Placental epithelial cell (primary cell): ENCODE data around the gene CLCNKA. TPM values are rescaled to one million over a fixed set of nuclear protein-coding genes. Genes with fewer than 3 reads are reported as not detected.

Experiments used
- small RNA-seq: library from RNA; depleted of rRNA; stranded (forward); fragments of <200 nt; gene quantifications from one replicate; pipeline ENCODE3, GENCODE V24; 2012
- total RNA-seq: library from RNA; depleted of rRNA; stranded (reverse); fragments of >200 nt; gene quantifications from 2 replicates; pipeline ENCODE4 v1.2.3, GENCODE V29; 2012

Gene CLCNKA
- total RNA-seq, result not detected in 2 replicates

GRCh38 chr1:16021681-16022080, at the start of gene CLCNKA:
Gene CLCNKA (plus strand): TSS chr1:16022036. CDS start chr1:16022620, 584 bp downstream.

GRCh38 chr1:15975805-15976680, 45.8 kb upstream of the CLCNKA start, which contains the start of gene ZBTB17:
Gene ZBTB17 (minus strand): TSS chr1:15976101. CDS start chr1:15948495, 27,606 bp downstream.

DNA sequence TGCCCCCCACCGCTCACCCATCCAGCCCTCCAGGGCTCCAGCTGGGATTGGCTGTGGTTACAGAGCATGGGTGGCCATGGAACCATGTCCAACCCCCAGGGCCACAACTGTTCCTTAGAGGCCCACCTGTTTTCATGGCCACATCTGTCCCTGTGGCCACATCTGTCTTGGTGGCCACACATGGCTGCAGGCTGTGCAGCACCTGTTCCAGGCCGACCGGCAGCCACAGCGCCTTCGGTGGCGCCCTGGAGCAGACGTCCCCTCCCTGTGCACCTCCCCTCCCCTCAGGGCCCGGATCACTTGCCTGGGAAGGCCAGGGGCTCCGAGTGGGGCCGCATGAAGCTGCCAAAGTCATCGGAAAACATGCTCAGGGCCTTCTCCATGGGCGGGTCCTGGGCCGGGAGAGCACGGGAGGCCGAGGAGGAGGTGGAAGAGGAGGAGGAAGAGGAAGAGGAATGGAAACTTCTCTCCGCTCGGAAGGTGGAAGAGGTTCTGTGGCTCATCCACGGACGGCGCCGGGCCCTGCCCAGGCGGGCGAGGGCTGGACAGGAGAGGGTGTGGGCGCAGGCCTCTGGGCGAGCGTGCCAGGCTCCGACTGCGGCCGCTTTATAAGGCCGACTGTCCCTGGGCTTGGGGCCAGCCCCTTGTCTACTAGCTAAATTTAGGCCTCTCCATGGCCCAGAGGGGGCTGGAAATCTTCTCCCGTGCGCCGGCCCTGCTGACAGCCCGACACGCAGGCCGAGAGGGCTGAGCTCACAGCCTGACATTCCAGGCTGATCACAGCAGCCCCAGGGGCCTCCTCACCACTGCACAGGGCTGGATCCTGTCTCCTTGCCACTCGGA, 4.2 kb upstream of the CLCNKA start, which contains the start of gene HSPB7:
Gene HSPB7 (minus strand): TSS at position 583 of the 843 bp plus-strand sequence. CDS start 80 bp downstream, at position 503.

GRCh38 chr1:16043521-16043920, 21.7 kb downstream of the CLCNKA start, which contains the start of gene CLCNKB:
Gene CLCNKB (plus strand): TSS chr1:16043782. CDS start chr1:16044493, 711 bp downstream.

GRCh38 chr1:16073490-16074119, 51.8 kb downstream of the CLCNKA start, which contains the start of gene FAM131C:
Gene FAM131C (minus strand): TSS chr1:16073651. CDS start chr1:16073442, 209 bp downstream.

Small RNA genes lying within 50 kb of the gene (small RNA-seq; reads per million reads assigned to genes)
- gene AL355994.1, result not detected
- not detected for gene AL355994.5

Other genes with a start within 250 kb of the CLCNKA start
- gene UQCRHL, start 214.4 kb upstream of the CLCNKA start, total RNA-seq, result 0.65 and 2.7 TPM in 2 replicates
- 25.1 and 26.1 TPM in 2 replicates for gene SPEN, start 174.3 kb upstream of the CLCNKA start, total RNA-seq
- 28.1 and 31.8 TPM in 2 replicates for gene ZBTB17, start 45.9 kb upstream of the CLCNKA start, total RNA-seq
- not detected in 2 replicates for gene SRARP, start 17.8 kb upstream of the CLCNKA start, total RNA-seq
- 0.22 TPM in 1 of 2 replicates, not detected in the other for gene HSPB7, start 4.0 kb upstream of the CLCNKA start, total RNA-seq
- 0.43 and 1.2 TPM in 2 replicates for gene CLCNKB, start 21.7 kb downstream of the CLCNKA start, total RNA-seq
- gene FAM131C, start 51.6 kb downstream of the CLCNKA start, total RNA-seq, result not detected in 2 replicates
- 2.7 and 28.6 TPM in 2 replicates for gene EPHA2, start 134.0 kb downstream of the CLCNKA start, total RNA-seq
- 20.4 and 29.4 TPM in 2 replicates for gene ARHGEF19, start 190.6 kb downstream of the CLCNKA start, total RNA-seq
- gene CPLANE2, start 215.1 kb downstream of the CLCNKA start, total RNA-seq, result 7.9 and 13.8 TPM in 2 replicates